SK-N-SH treated with all-trans-retinoic acid at 6 μM for 48 hours (cell line): ENCODE data around the gene LY86.

Experiments used
- ATAC-seq: fragments of 200-7000 bp; cut with Tn5 transposase; 3 replicates; pipeline ENCODE4 v1.9.1; 2020; ENCODE audit warnings: mild to moderate bottlenecking, moderate library complexity
- ARNTL ChIP-seq: fragments of 450-650 bp; formaldehyde crosslinking; IDR thresholded peaks from 2 replicates; pipeline ENCODE4 v1.5.0; 2020; ENCODE audit warnings: low read depth, mild to moderate bottlenecking, moderate library complexity, borderline replicate concordance
- BACH2 ChIP-seq: fragments of 250-450 bp; sonication (Bioruptor Pico); IDR thresholded peaks from 2 replicates; pipeline ENCODE4 v1.9.0; 2021; ENCODE audit warnings: mild to moderate bottlenecking, borderline replicate concordance
- CSDC2 ChIP-seq: fragments of 250-450 bp; sonication (Bioruptor Pico); IDR thresholded peaks from 2 replicates; pipeline ENCODE4 v1.5.0; 2020; ENCODE audit warnings: mild to moderate bottlenecking, moderate library complexity
- ESRRG ChIP-seq: fragments of 250-450 bp; sonication (Bioruptor Pico); IDR thresholded peaks from 2 replicates; pipeline ENCODE4 v1.6.1; 2021; ENCODE audit warnings: mild to moderate bottlenecking
- GLIS3 ChIP-seq: fragments of 250-450 bp; sonication (Bioruptor Pico); IDR thresholded peaks from 2 replicates; pipeline ENCODE4 v1.5.0; 2020; ENCODE audit warnings: mild to moderate bottlenecking, moderate library complexity
- ISL1 ChIP-seq: fragments of 250-450 bp; sonication (Bioruptor Pico); IDR thresholded peaks from 2 replicates; pipeline ENCODE4 v2.1.2; 2022; ENCODE audit warnings: mild to moderate bottlenecking, moderate library complexity
- PATZ1 ChIP-seq: fragments of 250-450 bp; sonication (Bioruptor Pico); IDR thresholded peaks from 2 replicates; pipeline ENCODE4 v1.8.0; 2020; ENCODE audit warnings: mild to moderate bottlenecking, moderate library complexity, borderline replicate concordance
- PPARA ChIP-seq: fragments of 250-450 bp; sonication (Bioruptor Pico); IDR thresholded peaks from 2 replicates; pipeline ENCODE4 v1.5.0; 2020; ENCODE audit warnings: mild to moderate bottlenecking, borderline replicate concordance
- RARB ChIP-seq: fragments of 250-450 bp; sonication (Bioruptor Pico); IDR thresholded peaks from 2 replicates; pipeline ENCODE4 v1.8.0; 2021; ENCODE audit warnings: mild to moderate bottlenecking, moderate library complexity
- SNAI2 ChIP-seq: fragments of 250-450 bp; sonication (Bioruptor Pico); IDR thresholded peaks from 2 replicates; pipeline ENCODE4 v1.5.0; 2020; ENCODE audit warnings: mild to moderate bottlenecking, moderate library complexity
- TCF4 ChIP-seq: fragments of 250-450 bp; sonication (Bioruptor Pico); IDR thresholded peaks from 2 replicates; pipeline ENCODE4 v1.8.0; 2021; ENCODE audit warnings: mild to moderate bottlenecking, moderate library complexity, borderline replicate concordance
- ZC3H10 ChIP-seq: fragments of 250-450 bp; sonication (Bioruptor Pico); IDR thresholded peaks from 2 replicates; pipeline ENCODE4 v1.5.1; 2021; ENCODE audit warnings: mild to moderate bottlenecking, moderate library complexity
- ZFP3 ChIP-seq: fragments of 250-450 bp; sonication (Bioruptor Pico); IDR thresholded peaks from 2 replicates; pipeline ENCODE4 v1.5.0; 2020; ENCODE audit warnings: mild to moderate bottlenecking, moderate library complexity
- ZFP30 ChIP-seq: fragments of 450-650 bp; formaldehyde crosslinking; IDR thresholded peaks from 2 replicates; pipeline ENCODE4 v1.5.0; 2022; ENCODE audit warnings: mild to moderate bottlenecking, moderate library complexity
- ZNF70 ChIP-seq: fragments of 450-650 bp; formaldehyde crosslinking; IDR thresholded peaks from 2 replicates; pipeline ENCODE4 v1.5.0; 2020; ENCODE audit warnings: mild to moderate bottlenecking, moderate library complexity
- TF ChIP-seq, protein P1 (sequence below): fragments of 250-450 bp; sonication (Bioruptor Pico); IDR thresholded peaks from 2 replicates; pipeline ENCODE4 v1.5.1; 2020; ENCODE audit warnings: low read depth, mild to moderate bottlenecking, moderate library complexity
- TF ChIP-seq, protein P2 (sequence below): fragments of 250-450 bp; sonication (Bioruptor Pico); IDR thresholded peaks from 2 replicates; pipeline ENCODE4 v1.5.1; 2021; ENCODE audit warnings: mild to moderate bottlenecking, moderate library complexity
- TF ChIP-seq, protein P3 (sequence below): fragments of 250-450 bp; sonication (Bioruptor Pico); IDR thresholded peaks from 2 replicates; pipeline ENCODE4 v1.5.0; 2020; ENCODE audit warnings: mild to moderate bottlenecking, moderate library complexity
- TF ChIP-seq, protein P4 (sequence below): fragments of 250-450 bp; sonication (Bioruptor Pico); IDR thresholded peaks from 2 replicates; pipeline ENCODE4 v1.8.0; 2021; ENCODE audit warnings: low read depth, mild to moderate bottlenecking, moderate library complexity, borderline replicate concordance

LY86 gene

GRCh38 chr6:6585003-6585311 lies 3.6 kb upstream of the LY86 start:
- ATAC-seq, result no peak
- TF ChIP-seq ISL1 (CRISPR knock-in tag), result no peak
- no peak for TF ChIP-seq RARB (CRISPR knock-in tag)
- no peak for TF ChIP-seq ESRRG (CRISPR knock-in tag)
- no peak for TF ChIP-seq BACH2 (CRISPR knock-in tag)
- TF ChIP-seq ARNTL (CRISPR knock-in tag), result no peak
- no peak for TF ChIP-seq ZNF70 (CRISPR knock-in tag)
- no peak for TF ChIP-seq TCF4 (CRISPR knock-in tag)

GRCh38 chr6:6586167-6586566 lies 2.4 kb upstream of the LY86 start:
- no peak for ATAC-seq
- TF ChIP-seq PATZ1, result no peak

DNA sequence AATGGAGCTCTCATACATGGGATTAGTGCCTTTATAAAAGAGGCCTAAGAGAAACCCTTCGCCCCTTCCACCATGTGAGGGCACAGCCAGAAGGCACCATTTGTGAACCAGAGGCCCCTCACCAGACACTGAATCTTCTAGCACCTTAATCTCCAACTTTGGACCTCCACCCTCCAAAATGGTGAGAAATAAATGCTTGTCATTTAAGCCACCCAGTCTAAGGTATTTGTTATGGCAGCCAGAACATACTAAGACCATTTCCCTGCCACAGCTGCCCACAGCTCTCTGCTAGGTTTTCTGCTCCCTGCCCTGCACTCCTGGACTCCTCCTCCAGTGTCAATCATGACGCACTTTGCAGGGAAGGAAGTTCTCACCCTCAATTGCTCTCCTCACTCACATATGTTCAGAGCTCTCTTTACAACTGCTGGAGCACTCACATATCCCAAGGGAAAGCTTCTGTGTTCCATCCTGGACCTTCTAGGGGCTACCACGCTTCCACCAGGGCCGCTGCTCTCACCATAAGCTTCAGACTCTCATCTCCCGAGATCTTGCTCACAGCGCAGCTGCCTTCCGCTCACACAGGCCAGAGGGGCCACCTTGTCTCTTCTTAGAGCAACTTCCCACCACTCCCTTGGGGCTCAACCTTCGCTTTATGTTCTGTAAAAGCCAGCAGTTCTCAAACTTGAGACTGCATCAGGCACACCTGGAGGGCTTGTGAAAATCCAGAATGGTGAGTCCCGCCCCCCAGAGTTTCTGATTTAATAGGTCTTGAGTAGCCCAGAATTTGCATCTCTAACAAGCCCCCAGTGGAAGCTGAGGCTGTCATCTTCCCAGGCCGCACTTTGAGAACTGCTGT lies 1.6 kb upstream of the LY86 start:
- TF ChIP-seq ESRRG (CRISPR knock-in tag) (no peak), GLIS3 (CRISPR knock-in tag) (no peak), ZFP3 (CRISPR knock-in tag) (no peak), RARB (CRISPR knock-in tag) (no peak), ZNF70 (CRISPR knock-in tag) (no peak), SNAI2 (CRISPR knock-in tag) (no peak), ZFP30 (CRISPR knock-in tag) (no peak), PPARA (no peak), TCF4 (CRISPR knock-in tag) (no peak), CSDC2 (CRISPR knock-in tag) (no peak), ZC3H10 (no peak), PATZ1 (no peak)
- TF ChIP-seq, protein P1, sequence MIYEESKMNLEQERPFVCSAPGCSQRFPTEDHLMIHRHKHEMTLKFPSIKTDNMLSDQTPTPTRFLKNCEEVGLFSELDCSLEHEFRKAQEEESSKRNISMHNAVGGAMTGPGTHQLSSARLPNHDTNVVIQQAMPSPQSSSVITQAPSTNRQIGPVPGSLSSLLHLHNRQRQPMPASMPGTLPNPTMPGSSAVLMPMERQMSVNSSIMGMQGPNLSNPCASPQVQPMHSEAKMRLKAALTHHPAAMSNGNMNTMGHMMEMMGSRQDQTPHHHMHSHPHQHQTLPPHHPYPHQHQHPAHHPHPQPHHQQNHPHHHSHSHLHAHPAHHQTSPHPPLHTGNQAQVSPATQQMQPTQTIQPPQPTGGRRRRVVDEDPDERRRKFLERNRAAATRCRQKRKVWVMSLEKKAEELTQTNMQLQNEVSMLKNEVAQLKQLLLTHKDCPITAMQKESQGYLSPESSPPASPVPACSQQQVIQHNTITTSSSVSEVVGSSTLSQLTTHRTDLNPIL (CRISPR knock-in tag), result no peak
- TF ChIP-seq, protein P2, sequence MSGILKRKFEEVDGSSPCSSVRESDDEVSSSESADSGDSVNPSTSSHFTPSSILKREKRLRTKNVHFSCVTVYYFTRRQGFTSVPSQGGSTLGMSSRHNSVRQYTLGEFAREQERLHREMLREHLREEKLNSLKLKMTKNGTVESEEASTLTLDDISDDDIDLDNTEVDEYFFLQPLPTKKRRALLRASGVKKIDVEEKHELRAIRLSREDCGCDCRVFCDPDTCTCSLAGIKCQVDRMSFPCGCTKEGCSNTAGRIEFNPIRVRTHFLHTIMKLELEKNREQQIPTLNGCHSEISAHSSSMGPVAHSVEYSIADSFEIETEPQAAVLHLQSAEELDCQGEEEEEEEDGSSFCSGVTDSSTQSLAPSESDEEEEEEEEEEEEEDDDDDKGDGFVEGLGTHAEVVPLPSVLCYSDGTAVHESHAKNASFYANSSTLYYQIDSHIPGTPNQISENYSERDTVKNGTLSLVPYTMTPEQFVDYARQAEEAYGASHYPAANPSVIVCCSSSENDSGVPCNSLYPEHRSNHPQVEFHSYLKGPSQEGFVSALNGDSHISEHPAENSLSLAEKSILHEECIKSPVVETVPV (CRISPR knock-in tag), result no peak
- TF ChIP-seq, protein P3, sequence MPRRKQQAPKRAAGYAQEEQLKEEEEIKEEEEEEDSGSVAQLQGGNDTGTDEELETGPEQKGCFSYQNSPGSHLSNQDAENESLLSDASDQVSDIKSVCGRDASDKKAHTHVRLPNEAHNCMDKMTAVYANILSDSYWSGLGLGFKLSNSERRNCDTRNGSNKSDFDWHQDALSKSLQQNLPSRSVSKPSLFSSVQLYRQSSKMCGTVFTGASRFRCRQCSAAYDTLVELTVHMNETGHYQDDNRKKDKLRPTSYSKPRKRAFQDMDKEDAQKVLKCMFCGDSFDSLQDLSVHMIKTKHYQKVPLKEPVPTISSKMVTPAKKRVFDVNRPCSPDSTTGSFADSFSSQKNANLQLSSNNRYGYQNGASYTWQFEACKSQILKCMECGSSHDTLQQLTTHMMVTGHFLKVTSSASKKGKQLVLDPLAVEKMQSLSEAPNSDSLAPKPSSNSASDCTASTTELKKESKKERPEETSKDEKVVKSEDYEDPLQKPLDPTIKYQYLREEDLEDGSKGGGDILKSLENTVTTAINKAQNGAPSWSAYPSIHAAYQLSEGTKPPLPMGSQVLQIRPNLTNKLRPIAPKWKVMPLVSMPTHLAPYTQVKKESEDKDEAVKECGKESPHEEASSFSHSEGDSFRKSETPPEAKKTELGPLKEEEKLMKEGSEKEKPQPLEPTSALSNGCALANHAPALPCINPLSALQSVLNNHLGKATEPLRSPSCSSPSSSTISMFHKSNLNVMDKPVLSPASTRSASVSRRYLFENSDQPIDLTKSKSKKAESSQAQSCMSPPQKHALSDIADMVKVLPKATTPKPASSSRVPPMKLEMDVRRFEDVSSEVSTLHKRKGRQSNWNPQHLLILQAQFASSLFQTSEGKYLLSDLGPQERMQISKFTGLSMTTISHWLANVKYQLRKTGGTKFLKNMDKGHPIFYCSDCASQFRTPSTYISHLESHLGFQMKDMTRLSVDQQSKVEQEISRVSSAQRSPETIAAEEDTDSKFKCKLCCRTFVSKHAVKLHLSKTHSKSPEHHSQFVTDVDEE (CRISPR knock-in tag), result no peak
- TF ChIP-seq, protein P4, sequence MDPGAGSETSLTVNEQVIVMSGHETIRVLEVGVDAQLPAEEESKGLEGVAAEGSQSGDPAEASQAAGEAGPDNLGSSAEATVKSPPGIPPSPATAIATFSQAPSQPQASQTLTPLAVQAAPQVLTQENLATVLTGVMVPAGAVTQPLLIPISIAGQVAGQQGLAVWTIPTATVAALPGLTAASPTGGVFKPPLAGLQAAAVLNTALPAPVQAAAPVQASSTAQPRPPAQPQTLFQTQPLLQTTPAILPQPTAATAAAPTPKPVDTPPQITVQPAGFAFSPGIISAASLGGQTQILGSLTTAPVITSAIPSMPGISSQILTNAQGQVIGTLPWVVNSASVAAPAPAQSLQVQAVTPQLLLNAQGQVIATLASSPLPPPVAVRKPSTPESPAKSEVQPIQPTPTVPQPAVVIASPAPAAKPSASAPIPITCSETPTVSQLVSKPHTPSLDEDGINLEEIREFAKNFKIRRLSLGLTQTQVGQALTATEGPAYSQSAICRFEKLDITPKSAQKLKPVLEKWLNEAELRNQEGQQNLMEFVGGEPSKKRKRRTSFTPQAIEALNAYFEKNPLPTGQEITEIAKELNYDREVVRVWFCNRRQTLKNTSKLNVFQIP, result no peak
- ATAC-seq, result no peak
